ENCODE data around the gene PHACTR1. TPM values are rescaled to one million over a fixed set of nuclear protein-coding genes. Genes with fewer than 3 reads are reported as not detected.

Gene PHACTR1
- total and polyA plus RNA-seq, 2 of the 4 experiments (the other 2 are of a cell fraction): not detected

GRCh38 chr6:12844284-12845223 is 128.0 kb downstream of the PHACTR1 start:
- no peak overlapping the region for H3K18ac ChIP-seq (ENCODE audit: low read depth, low read length)

More at GRCh38 chr6:12844284-12845223, 128.0 kb downstream of the PHACTR1 start:
- H2BK5ac ChIP-seq (ENCODE audit: low read depth, low read length, poor library complexity, severe bottlenecking): no peak overlapping the region
- BruUV-seq (replicated peaks): no TSS peak
- no CpG with 5 or more reads among the region's 11 CpGs for WGBS, 2 experiments (ENCODE audit: extremely low coverage in 2 of 2, insufficient read length in 1 of 2)
- H3K9me1 ChIP-seq (ENCODE audit: insufficient read depth, low read length): no peaks in the 10 kb centered on the region
- no peak overlapping the region for H2AFZ ChIP-seq (replicated peaks; ENCODE audit: low read length, poor library complexity)
- TF ChIP-seq ELK1 (IDR thresholded peaks at IDR 0.05; ENCODE audit: borderline replicate concordance, low read depth, low read length) (no peak), CTCF (conservative IDR thresholded peaks at IDR 0.05; ENCODE audit: low read depth, low read length) (peak; percentile 37), NFE2L2 (IDR thresholded peaks at IDR 0.05; ENCODE audit: low read depth, low read length) (no peak), CEBPB (IDR thresholded peaks at IDR 0.05; ENCODE audit: low read depth, low read length) (no peak)
- in situ Hi-C loops (cut with MboI; ENCODE audit: low sequenced_read_pairs) (no loop called here), intact Hi-C loops (cut with micrococcal nuclease) (no loop called here), dilution Hi-C loops (cut with HindIII; ENCODE audit: low sequenced_read_pairs, unreplicated experiment) (no loop called here)
- H3K56ac ChIP-seq (ENCODE audit: extremely low read depth, insufficient read depth, low read length): no peak overlapping the region
- H3K27me3 ChIP-seq (ENCODE audit: control insufficient read depth, insufficient read depth, low read length): no peaks in the 10 kb centered on the region
- H3K4me3 ChIP-seq (ENCODE audit: insufficient read depth, low read depth, low read length): no peak overlapping the region
- ChIA-PET POLR2A (ENCODE audit: unreplicated experiment) (no interaction called here), CTCF (no interaction called here)
- H4K8ac ChIP-seq (ENCODE audit: low read depth in 2 of 2, low read length in 2 of 2): no peak overlapping the region
- H3K23ac ChIP-seq (ENCODE audit: low read depth, low read length): no peak overlapping the region
- DNase-seq (peak; percentile 1), ATAC-seq (ENCODE audit: low read depth) (no peak)
- no peak overlapping the region for H4K91ac ChIP-seq (ENCODE audit: insufficient read depth, low read depth, low read length)
- no peak overlapping the region for H3K4ac ChIP-seq (ENCODE audit: low read depth, low read length)
- no peaks in the 10 kb centered on the region for H3K36me3 ChIP-seq (ENCODE audit: control insufficient read depth, insufficient read depth, low read length)
- no peaks in the 10 kb centered on the region for H4K20me1 ChIP-seq (ENCODE audit: insufficient read depth, low read length)
- no peak overlapping the region for H3K4me2 ChIP-seq (ENCODE audit: low read depth, low read length)
- no peak overlapping the region for H3K9ac ChIP-seq (ENCODE audit: low read depth, low read length)
- H3K9me3 ChIP-seq (ENCODE audit: control insufficient read depth, insufficient read depth, low read length): no peaks in the 10 kb centered on the region; the same call in none of the 2 replicates
- H4K5ac ChIP-seq (ENCODE audit: low read depth, low read length): no peak overlapping the region
- no peak overlapping the region for H2AK5ac ChIP-seq (ENCODE audit: low read depth, low read length)
- no peaks in the 10 kb centered on the region for H3K79me1 ChIP-seq (ENCODE audit: low read depth in 1 of 2, low read length in 2 of 2)
- no peak overlapping the region for H2BK20ac ChIP-seq (ENCODE audit: low read depth, low read length)
- no peak overlapping the region for H3K27ac ChIP-seq (ENCODE audit: insufficient read depth, low read length)
- no peak overlapping the region for H3K14ac ChIP-seq (replicated peaks; ENCODE audit: low read depth, low read length)
- no peak overlapping the region for H2AK9ac ChIP-seq (replicated peaks; ENCODE audit: low read depth, low read length, poor library complexity)
- H2BK15ac ChIP-seq (ENCODE audit: low read depth, low read length): no peak overlapping the region
- no peak overlapping the region for H2BK120ac ChIP-seq (ENCODE audit: low read depth, low read length)
- H3K4me1 ChIP-seq (ENCODE audit: control insufficient read depth, insufficient read depth, low read length): no peaks in the 10 kb centered on the region
